WERI-Rb-1 (cell line): ENCODE data around the gene LDAH.

Source experiments
- DNase-seq: peaks from one replicate; pipeline ENCODE4 v3.0.0-alpha.2; 2020
- H3K27ac ChIP-seq: fragments of 250-450 bp; sonication (Bioruptor Pico); 2 replicates; pipeline ENCODE4 v1.5.1; 2020; ENCODE audit warnings: mild to moderate bottlenecking, moderate library complexity
- H3K27me3 ChIP-seq: fragments of 250-450 bp; sonication (Bioruptor Pico); 2 replicates; pipeline ENCODE4 v1.5.1; 2021; ENCODE audit warnings: mild to moderate bottlenecking, low read depth, moderate library complexity; ENCODE audit not compliant: insufficient read depth, severe bottlenecking
- H3K36me3 ChIP-seq: fragments of 250-450 bp; sonication (Bioruptor Pico); 2 replicates; pipeline ENCODE4 v1.5.1; 2020; ENCODE audit warnings: mild to moderate bottlenecking, moderate library complexity
- H3K4me3 ChIP-seq: 2 replicates; pipeline ENCODE4 v1.5.1; 2011; ENCODE audit warnings: low read depth, mild to moderate bottlenecking, control low read depth, low read length
- H3K9me3 ChIP-seq: fragments of 250-450 bp; sonication (Bioruptor Pico); 2 replicates; pipeline ENCODE4 v1.5.1; 2021; ENCODE audit warnings: mild to moderate bottlenecking, moderate library complexity; ENCODE audit not compliant: severe bottlenecking
- TF ChIP-seq, protein P1 (sequence below): IDR thresholded peaks from 2 replicates; pipeline ENCODE4 v1.5.1; 2011; ENCODE audit warnings: low read depth, mild to moderate bottlenecking, control low read depth, inconsistent platforms, low read length

The LDAH gene

GRCh38 chr2:20832606-20833005 lies 9.7 kb upstream of the LDAH start:
- H3K4me3 ChIP-seq: no peak overlapping the region
- no peak for DNase-seq
- peaks cover 67% of the 10 kb centered on the region for H3K27me3 ChIP-seq
- H3K36me3 ChIP-seq: no peaks in the 10 kb centered on the region
- H3K9me3 ChIP-seq: peaks cover 2% of the 10 kb centered on the region
- TF ChIP-seq, protein P1, sequence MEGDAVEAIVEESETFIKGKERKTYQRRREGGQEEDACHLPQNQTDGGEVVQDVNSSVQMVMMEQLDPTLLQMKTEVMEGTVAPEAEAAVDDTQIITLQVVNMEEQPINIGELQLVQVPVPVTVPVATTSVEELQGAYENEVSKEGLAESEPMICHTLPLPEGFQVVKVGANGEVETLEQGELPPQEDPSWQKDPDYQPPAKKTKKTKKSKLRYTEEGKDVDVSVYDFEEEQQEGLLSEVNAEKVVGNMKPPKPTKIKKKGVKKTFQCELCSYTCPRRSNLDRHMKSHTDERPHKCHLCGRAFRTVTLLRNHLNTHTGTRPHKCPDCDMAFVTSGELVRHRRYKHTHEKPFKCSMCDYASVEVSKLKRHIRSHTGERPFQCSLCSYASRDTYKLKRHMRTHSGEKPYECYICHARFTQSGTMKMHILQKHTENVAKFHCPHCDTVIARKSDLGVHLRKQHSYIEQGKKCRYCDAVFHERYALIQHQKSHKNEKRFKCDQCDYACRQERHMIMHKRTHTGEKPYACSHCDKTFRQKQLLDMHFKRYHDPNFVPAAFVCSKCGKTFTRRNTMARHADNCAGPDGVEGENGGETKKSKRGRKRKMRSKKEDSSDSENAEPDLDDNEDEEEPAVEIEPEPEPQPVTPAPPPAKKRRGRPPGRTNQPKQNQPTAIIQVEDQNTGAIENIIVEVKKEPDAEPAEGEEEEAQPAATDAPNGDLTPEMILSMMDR: no peak
- no peak overlapping the region for H3K27ac ChIP-seq

DNA sequence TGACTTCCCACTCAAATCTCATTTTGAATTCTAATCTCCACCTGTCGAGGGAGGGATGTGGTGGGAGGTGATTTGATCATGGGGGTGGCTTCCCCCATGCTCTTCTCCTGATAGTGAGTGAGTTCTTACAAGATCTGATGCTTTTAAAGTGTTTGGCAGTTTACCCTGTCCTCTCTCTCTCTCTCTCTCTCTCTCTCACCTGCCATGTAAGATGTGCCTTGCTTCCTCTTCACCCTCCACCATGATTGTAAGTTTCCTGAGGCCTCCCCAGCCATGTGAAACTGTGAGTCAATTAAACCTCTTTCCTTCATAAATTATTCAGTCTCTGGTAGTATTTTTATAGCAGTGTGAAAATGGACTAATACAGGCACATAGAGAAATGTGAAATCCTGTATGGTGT lies 7.0 kb upstream of the LDAH start:
- DNase-seq: no peak
- TF ChIP-seq, protein P1: no peak
- no peaks in the 10 kb centered on the region for H3K36me3 ChIP-seq
- H3K9me3 ChIP-seq: peaks cover 2% of the 10 kb centered on the region
- peaks cover 49% of the 10 kb centered on the region for H3K27me3 ChIP-seq
- no peak overlapping the region for H3K27ac ChIP-seq
- no peak overlapping the region for H3K4me3 ChIP-seq

GRCh38 chr2:20823917-20824316 lies 1.0 kb upstream of the LDAH start:
- H3K9me3 ChIP-seq: peaks cover 3% of the 10 kb centered on the region
- TF ChIP-seq, protein P1: no peak
- H3K4me3 ChIP-seq: no peak overlapping the region
- H3K36me3 ChIP-seq: peaks cover 7% of the 10 kb centered on the region
- peaks cover 9% of the 10 kb centered on the region for H3K27me3 ChIP-seq
- no peak overlapping the region for H3K27ac ChIP-seq
- no peak for DNase-seq

GRCh38 chr2:20818820-20819219 lies 4.1 kb downstream of the LDAH start:
- Histone ChIP-seq H3K36me3 (peaks cover 7% of the 10 kb centered on the region), H3K4me3 (no peak overlapping the region), H3K27ac (no peak overlapping the region), H3K9me3 (peaks cover 3% of the 10 kb centered on the region), H3K27me3 (no peaks in the 10 kb centered on the region)
- DNase-seq: no peak
- TF ChIP-seq, protein P1: no peak

DNA sequence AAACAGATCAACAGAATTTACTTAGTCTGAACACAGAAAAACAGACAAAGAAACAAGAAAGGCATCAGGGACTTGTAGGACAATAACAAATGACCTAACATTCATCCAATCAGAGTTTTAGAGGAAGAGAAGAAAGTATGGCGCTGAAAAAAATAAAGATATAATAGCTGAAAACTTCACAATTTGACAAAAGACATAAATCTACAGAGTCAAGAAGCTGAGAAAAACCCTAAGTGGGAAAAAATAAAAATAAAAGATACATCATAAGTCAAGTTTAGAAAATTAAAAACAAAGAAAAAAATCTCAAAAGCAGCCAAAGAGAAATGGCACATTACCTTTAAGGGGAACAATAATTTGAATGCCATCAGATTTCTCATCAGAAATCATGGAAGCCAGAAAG lies 7.7 kb downstream of the LDAH start:
- TF ChIP-seq, protein P1: no peak
- no peak for DNase-seq
- H3K27me3 ChIP-seq: no peaks in the 10 kb centered on the region
- H3K4me3 ChIP-seq: no peak overlapping the region
- H3K36me3 ChIP-seq: no peaks in the 10 kb centered on the region; the same call in 1 of the 2 replicates
- no peak overlapping the region for H3K27ac ChIP-seq
- no peaks in the 10 kb centered on the region for H3K9me3 ChIP-seq

DNA sequence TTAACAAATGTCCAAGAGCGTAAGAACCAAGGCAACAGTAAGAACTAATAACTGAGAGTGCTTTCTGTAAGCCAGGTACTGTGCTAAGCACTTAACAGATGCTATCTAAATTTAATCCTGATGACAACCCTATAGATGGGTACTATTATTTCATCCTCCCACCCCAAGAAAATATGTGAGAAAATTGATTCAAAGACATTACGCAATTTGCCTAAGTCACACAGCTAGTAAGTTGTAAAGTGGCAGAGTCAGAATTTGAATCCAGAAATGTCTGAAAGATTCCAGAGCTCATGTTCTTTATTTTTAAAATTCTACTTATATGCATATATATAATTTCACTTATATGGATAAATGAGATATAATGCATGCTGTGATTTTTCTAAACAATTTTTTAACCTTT lies 10.1 kb downstream of the LDAH start:
- TF ChIP-seq, protein P1: no peak
- Histone ChIP-seq H3K4me3 (no peak overlapping the region), H3K9me3 (no peaks in the 10 kb centered on the region)

More for the DNA sequence above, 10.1 kb downstream of the LDAH start:
- H3K27me3 ChIP-seq: no peaks in the 10 kb centered on the region
- H3K27ac ChIP-seq: no peak overlapping the region
- DNase-seq: no peak
- H3K36me3 ChIP-seq: no peaks in the 10 kb centered on the region; the same call in 1 of the 2 replicates
